Measurements from ENCODE around the gene KMT2E.

DNA sequence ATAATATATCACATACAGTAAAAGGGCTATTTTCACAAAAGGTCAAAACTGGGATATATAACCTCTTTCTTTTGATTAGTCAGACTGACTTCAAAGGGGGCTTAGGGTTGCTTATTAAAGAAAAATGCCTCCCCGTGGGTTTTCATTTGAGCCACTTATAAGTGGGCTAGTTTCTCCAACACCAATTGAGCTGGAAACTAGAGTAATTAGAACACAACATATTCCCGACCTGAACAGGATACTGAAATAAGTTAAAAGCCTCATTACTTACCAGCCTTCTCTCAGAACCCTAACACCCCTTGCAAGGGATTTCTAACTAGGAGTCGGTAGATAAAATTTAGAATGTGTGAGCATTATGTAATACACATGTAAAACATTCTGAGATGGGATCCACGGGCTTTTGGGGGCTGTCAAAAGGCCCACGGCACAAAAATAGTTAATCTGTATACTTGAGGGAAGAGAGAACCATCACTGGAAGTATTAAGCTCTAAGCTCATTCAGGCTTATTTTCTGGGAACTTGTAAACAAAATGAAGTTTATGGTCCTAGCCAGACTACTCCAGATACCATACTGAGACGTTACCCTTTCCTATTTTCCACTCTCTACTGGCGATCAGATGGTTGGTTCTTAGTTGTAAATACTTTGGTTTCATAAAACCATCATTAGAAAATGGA, 29.3 kb upstream of the KMT2E start:
- TF ChIP-seq POLR2A (IDR thresholded peaks at IDR 0.05; ENCODE audit: low read depth, low read length) (no peak), POLR2AphosphoS5 (IDR thresholded peaks at IDR 0.05; ENCODE audit: low read depth, low read length) (no peak), TAF1 (IDR thresholded peaks at IDR 0.05; ENCODE audit: borderline replicate concordance, low read depth, low read length) (no peak)

All from GM12892 (cell line).